GM23338 (cell line): Measurements from ENCODE around the gene TTC28.

Source experiments
- CTCF ChIP-seq, 2 experiments: fragments of 200-600 bp in 1 of 2; sonication (generic) in 1 of 2; conservative IDR thresholded peaks; 2 replicates each; pipeline versions ENCODE4 v1.5.1 to v1.6.1; 2016 to 2017; ENCODE audit warnings: antibody characterized with exemption in 2 of 2, low read depth in 2 of 2, mild to moderate bottlenecking in 2 of 2, moderate library complexity in 1 of 2
- ETS1 ChIP-seq: IDR thresholded peaks from 2 replicates; pipeline ENCODE4 v1.6.1; 2016; ENCODE audit warnings: antibody characterized with exemption
- EZH2 ChIP-seq: fragments of 200-600 bp; sonication (generic); IDR thresholded peaks from one replicate; pipeline ENCODE4 v1.8.0; 2017; ENCODE audit warnings: antibody characterized with exemption, mild to moderate bottlenecking, low read depth; ENCODE audit not compliant: unreplicated experiment
- EZH2phosphoT487 ChIP-seq: fragments of 200-600 bp; sonication (generic); IDR thresholded peaks from one replicate; pipeline ENCODE4 v1.8.1; 2018; ENCODE audit warnings: antibody characterized with exemption; ENCODE audit not compliant: unreplicated experiment
- POLR2AphosphoS5 ChIP-seq: IDR thresholded peaks from 2 replicates; pipeline ENCODE4 v1.6.1; 2016; ENCODE audit warnings: antibody characterized with exemption, low read depth
- TF ChIP-seq, protein P1 (sequence below): IDR thresholded peaks from one replicate; pipeline ENCODE4 v1.6.1; 2018; ENCODE audit warnings: antibody characterized with exemption; ENCODE audit not compliant: unreplicated experiment

DNA sequence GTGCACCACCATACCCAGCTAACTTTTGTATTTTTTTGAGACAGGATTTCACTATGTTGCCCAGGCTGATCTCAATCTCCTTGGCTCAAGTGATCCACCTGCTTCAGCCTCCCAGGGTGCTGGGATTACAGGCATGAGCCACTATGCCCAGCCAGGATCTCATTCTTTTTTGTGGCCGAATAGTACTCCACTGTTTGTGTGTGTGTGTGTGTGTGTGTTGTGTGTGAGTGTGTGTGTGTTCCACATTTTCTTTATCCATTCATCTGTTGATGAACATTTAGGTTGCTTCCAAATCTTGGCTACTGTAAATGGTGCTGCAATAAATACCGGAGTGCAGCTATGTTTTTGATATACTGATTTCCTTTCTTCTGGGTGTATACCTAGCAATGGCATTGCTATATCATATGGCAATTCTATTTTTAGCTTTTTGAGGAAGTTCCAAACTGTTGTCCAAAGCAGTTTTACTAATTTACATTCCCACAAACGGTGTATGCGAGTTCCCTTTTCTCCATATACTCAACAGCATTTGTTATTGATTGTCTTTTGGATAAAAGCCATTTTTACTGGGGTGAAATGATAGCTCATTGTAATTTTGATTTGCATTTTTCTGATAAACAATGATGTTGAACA is 105.4 kb downstream of the TTC28 start:
- TF ChIP-seq CTCF (conservative IDR thresholded peaks at IDR 0.05; ENCODE audit: low read depth in 2 of 2) (no peak), POLR2AphosphoS5 (no peak), EZH2 (no peak), EZH2phosphoT487 (no peak), ETS1 (no peak)
- TF ChIP-seq, protein P1, sequence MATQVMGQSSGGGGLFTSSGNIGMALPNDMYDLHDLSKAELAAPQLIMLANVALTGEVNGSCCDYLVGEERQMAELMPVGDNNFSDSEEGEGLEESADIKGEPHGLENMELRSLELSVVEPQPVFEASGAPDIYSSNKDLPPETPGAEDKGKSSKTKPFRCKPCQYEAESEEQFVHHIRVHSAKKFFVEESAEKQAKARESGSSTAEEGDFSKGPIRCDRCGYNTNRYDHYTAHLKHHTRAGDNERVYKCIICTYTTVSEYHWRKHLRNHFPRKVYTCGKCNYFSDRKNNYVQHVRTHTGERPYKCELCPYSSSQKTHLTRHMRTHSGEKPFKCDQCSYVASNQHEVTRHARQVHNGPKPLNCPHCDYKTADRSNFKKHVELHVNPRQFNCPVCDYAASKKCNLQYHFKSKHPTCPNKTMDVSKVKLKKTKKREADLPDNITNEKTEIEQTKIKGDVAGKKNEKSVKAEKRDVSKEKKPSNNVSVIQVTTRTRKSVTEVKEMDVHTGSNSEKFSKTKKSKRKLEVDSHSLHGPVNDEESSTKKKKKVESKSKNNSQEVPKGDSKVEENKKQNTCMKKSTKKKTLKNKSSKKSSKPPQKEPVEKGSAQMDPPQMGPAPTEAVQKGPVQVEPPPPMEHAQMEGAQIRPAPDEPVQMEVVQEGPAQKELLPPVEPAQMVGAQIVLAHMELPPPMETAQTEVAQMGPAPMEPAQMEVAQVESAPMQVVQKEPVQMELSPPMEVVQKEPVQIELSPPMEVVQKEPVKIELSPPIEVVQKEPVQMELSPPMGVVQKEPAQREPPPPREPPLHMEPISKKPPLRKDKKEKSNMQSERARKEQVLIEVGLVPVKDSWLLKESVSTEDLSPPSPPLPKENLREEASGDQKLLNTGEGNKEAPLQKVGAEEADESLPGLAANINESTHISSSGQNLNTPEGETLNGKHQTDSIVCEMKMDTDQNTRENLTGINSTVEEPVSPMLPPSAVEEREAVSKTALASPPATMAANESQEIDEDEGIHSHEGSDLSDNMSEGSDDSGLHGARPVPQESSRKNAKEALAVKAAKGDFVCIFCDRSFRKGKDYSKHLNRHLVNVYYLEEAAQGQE = no peak
